HG02884 (cell line): ENCODE results near the gene REEP1.

Source experiments
- ATAC-seq: cut with Tn5 transposase; IDR thresholded peaks from one replicate; pipeline ENCODE4 v1.9.1; 2021; ENCODE audit warnings: mild to moderate bottlenecking, moderate library complexity; ENCODE audit not compliant: unreplicated experiment

REEP1 gene

DNA sequence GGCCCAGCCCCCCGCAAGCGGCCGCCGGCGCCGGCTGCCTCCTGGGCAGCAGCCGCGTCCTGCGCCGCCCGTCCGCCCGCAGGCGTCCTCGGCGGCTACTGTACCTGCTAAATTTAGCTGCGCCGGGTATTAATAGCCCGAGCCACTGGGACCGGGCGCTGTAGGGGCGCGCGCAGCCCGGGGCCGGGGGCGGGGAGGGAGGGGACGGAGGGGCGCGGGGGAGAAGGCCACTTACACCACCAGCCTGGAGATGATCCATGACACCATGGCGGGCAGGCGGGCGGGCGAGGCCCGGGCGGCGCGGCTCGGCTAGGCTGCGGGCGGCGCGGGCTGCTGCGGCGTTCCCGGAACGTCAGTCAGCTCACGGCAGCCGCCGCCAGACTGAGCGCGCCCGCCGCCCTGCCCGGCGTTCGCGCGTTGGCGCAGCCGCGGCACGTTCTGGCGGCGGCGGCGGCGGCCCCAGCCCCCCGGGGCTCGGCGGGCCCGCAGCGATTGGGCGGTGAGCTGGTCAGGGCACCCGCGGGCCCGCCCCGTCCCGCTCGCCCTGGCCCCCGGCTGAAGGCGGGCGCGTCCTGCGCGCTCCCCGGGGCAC is at the start of gene REEP1:
TSS of gene REEP1 (minus strand) at position 383 of the 592 bp plus-strand sequence. CDS start at position 267, 116 bp downstream.
- ATAC-seq = no peak

GRCh38 chr2:86383844-86384243 is 46.4 kb upstream of the REEP1 start:
- no peak for ATAC-seq

DNA sequence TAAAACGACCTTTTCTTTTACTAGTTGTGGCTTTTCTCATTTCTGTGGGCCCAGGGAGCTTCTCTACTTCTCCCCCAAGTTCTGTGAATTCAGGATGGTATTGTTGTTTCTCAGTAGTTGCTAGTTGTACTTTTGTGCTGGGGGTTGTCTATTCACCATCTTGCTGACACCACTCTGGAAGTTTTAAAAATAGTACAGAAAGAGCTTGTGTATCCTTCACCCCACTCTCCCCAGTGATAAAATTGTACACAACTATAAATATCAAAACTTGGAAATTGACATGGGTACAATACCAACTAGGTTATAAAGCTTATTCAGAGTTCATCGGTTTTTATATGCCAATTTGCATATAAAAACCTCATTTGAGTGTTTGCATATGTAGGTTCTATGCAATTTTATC is 45.3 kb upstream of the REEP1 start:
- no peak for ATAC-seq

- ATAC-seq = no peak
These were observed 44.7 kb upstream of the REEP1 start for GRCh38 chr2:86382108-86382507.

DNA sequence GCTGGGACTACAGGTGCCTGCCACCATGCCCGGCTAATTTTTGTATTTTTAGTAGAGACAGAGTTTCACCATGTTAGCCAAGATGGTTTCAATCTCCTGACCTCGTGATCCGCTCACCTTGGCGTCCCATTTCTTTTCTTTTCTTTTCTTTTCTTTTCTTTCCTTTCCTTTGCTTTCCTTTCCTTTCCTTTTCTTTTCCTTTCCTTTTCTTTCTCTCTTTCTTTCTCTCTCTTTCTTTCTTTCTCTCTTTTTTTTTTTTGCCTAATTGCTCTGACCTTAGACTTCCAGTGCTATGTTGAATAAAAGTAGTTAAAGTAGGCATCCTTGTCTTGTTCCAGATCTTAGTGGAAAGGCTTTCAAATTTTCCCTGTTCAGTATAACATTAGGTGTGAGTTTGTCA is 41.0 kb upstream of the REEP1 start:
- no peak for ATAC-seq

DNA sequence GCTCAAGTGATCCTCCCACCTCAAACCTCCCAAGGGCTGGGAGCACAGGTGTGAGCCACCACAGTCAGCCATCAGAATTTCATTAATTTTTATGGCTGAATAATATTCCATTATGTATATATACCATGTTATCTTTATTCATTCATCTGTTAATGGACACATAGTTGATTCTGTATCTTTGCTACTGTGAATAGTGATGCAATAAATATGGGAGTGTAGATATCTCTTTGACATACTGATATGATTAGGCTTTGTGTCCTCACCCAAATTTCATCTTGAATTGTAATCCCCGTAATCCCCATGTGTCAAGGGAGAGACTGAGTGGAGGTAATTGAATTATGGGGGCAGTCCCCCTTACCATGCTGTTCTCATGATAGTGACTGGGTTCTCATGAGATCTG is 38.2 kb upstream of the REEP1 start:
- no peak for ATAC-seq

- no peak for ATAC-seq
These were observed 35.4 kb upstream of the REEP1 start for GRCh38 chr2:86372641-86373502.

GRCh38 chr2:86372133-86372532 is 34.7 kb upstream of the REEP1 start:
- ATAC-seq = no peak

DNA sequence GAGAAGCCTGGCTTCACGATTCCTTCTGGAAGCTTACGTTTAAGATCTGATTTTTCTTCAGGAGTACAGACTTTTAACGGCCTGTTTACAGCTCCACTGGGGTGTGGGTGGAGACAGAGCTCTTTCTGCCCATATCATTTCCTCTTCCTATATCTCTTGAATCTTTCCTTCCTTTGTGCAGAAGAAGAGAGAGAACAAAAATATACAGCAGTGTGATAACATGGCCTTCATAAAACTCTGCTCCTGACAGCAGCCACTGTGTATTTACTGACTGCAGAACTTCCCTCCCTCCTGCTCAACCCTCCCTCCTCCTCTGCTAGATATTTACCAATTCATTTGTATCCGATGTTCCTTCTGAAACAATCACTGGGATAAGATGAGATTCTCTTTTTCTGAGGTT is 34.1 kb upstream of the REEP1 start:
- no peak for ATAC-seq

DNA sequence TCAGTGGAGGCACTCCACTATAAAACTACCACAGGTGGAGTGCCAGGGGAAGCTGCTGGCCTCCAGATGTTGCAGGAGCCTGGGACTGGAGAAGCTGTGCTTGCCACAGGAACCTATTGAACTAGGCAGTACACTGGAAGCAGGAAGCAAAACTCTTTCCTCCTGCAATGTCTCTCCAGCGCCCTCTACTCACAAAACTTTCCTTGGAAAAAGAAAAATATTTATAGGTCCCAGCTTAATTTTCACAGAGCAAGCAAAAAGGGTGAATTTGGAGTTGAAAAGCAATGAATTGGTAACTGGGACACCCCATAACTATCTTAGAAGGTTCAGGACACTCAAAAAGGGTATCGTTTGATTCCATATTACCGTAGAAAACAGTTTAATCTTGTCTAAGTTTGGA is 33.2 kb upstream of the REEP1 start:
- no peak for ATAC-seq

- ATAC-seq = no peak
These were observed 30.9 kb upstream of the REEP1 start for GRCh38 chr2:86368161-86368824.

DNA sequence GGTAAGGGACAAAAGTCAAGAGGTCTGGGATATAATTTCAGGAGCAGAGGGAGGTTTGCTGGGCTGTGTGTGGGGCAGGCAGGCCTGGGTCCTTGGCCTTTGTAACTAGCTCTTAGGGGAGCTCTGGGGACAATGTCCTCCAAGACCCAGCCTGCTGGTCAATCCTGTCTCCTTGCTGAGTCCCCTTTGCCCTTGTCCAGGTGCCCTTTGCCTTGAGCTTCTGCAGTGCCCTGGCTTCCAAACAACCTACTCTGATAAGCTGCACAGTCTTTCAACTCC is 30.0 kb upstream of the REEP1 start:
- no peak for ATAC-seq

DNA sequence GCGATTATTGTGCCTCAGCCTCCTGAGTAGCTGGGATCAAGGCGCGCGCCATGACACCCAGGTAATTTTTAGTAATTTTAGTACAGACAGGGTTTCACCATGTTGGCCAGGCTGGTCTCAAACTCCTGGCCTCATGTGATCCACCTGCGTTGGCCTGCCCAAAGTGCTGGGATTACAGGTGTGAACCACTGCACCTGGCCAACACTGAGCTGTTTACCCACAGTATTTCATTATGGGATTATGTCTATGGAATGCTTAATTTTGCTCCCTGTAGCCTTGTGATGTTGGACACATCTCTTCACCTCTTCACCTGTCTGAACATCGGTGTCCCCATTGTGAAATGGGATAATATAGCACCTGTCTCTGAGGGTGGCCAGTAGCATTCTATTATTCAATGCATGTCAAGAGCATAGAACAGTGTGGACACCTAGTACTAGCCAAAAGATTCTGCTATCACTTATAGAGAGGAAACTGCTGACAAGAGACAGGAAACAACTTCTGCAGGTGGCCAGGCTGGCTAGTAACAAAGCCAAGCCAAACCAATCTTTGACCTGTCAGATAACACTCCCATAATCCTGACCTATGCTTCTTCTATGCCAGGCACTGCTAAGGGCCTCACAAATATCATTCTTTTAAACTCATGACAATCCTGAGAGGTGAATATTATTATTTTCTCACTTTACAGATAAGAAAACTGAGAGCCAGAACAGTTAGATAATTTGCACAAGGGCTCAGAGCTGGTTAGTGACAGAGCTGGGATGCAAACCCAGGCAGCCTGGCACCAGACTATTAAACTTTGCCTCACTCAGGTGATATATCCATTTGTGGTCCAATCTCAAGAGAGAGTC is 29.4 kb upstream of the REEP1 start:
- no peak for ATAC-seq

GRCh38 chr2:86364894-86365293 is 27.5 kb upstream of the REEP1 start:
- no peak for ATAC-seq

DNA sequence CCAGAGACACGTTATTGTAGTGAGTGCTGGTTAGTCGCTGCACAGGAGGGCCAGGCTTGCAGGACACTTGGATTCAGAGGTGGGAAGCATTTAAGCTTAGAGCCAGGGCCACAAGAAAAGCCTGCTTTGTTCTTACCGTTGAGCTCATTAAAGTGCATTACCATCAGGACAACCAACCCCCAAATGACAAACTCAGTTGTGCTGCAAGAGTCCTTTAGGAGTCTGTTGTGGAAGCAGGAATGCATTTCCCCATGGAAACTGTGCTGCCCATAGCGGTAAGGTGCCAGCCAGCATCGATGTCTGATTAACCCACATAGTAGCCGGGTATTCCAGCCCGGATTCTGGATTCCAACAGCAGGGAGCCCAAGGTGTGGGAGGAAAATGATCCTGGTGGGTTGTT is 23.4 kb upstream of the REEP1 start:
- ATAC-seq = no peak

- ATAC-seq = peak; percentile 60
These were observed 21.5 kb upstream of the REEP1 start for GRCh38 chr2:86358957-86359356.

DNA sequence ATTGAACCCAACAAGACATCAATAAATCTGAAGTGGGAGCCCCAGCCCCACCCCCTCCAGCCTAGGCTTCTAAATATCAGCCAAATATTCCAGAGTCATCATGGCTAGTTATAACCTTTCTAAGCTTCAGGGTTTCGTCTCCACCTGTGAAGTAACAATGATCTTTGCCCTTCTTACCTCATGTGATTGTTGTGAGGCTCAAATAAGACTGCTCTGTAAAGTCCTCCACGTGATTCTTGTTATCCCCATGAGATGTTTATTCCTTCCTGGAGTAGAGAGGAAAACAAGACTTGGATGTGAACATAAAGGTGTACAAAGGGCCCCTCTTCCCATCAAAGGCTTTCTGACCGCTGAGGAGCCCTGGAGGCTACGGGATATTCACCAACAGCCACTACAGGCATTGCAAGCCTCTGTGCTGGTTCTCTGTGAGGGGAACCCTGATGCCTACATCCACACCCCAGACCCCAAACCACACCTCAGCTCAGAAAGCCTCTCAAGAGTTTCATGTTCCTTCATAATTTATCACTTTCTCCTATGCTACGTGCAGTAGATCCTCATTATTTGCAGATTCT is 20.1 kb upstream of the REEP1 start:
- no peak for ATAC-seq

GRCh38 chr2:86352727-86353221 is 15.3 kb upstream of the REEP1 start:
- no peak for ATAC-seq

- ATAC-seq = no peak
These were observed 14.8 kb upstream of the REEP1 start for GRCh38 chr2:86352137-86352726.

DNA sequence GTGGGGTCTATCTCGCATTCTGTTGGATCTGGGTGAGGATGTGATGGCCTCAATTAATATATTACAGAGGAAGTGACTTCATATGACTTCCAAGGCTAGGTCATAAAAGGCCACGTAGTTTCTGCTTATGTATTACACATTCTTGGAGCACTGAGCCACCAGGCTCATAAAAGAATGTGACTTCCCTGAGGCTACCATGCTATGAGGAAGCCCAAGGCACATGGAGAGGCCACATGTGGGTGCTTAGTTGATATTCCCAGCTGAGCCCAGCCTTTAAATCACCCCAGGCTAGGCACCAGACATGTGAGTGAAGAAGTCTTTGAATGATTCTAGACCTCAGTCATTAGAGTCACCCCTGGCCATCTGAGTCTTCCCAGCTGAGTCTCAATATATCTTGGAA is 13.3 kb upstream of the REEP1 start:
- no peak for ATAC-seq
